ENCODE data around the gene KCNG2.

- no peak for TF ChIP-seq CTCF (IDR thresholded peaks at IDR 0.05; ENCODE audit: low read depth, low read length, missing input control)
- TF ChIP-seq SP1 (IDR thresholded peaks at IDR 0.05), result no peak
Measured at GRCh38 chr18:79872527-79873444, 75.0 kb downstream of the KCNG2 start.

Data from liver (tissue), 3 donors.